Measurements from ENCODE around the gene GBP3.

DNA sequence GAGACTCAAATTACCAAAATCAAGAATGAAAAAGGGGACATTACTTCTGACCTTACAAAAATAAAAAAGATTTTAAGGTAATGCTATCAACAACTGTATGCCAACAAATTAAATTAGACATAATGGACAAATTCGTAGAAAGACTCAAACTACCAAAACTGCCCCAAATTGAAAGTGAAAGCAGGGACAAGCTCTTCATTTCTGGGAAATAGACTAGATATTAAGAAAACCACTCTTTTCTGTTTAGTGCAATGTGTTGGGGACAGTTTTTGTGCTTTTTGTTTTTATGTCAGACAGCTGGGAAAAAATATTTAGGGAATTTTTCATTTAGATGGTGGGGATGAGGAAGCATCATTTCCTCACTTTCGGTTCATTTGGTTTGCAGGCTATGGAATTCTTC lies 47.3 kb upstream of the GBP3 start:
- TF ChIP-seq CTCF (IDR thresholded peaks at IDR 0.05; ENCODE audit: low read length) (no peak), EZH2 (IDR thresholded peaks at IDR 0.05; ENCODE audit: borderline replicate concordance, low read length) (no peak)

Measured in OCI-LY1 (cell line).